SK-N-SH treated with all-trans-retinoic acid at 6 μM for 48 hours (cell line): ENCODE results near the gene ZC3H7B.

ENCODE experiments used
- ATAC-seq: fragments of 200-7000 bp; cut with Tn5 transposase; 3 replicates; pipeline ENCODE4 v1.9.1; 2020; ENCODE audit warnings: mild to moderate bottlenecking, moderate library complexity
- ARNTL ChIP-seq: fragments of 450-650 bp; formaldehyde crosslinking; IDR thresholded peaks from 2 replicates; pipeline ENCODE4 v1.5.0; 2020; ENCODE audit warnings: low read depth, mild to moderate bottlenecking, moderate library complexity, borderline replicate concordance
- BACH2 ChIP-seq: fragments of 250-450 bp; sonication (Bioruptor Pico); IDR thresholded peaks from 2 replicates; pipeline ENCODE4 v1.9.0; 2021; ENCODE audit warnings: mild to moderate bottlenecking, borderline replicate concordance
- CSRNP3 ChIP-seq: fragments of 250-450 bp; sonication (Bioruptor Pico); IDR thresholded peaks from 2 replicates; pipeline ENCODE4 v1.5.1; 2021; ENCODE audit warnings: mild to moderate bottlenecking, moderate library complexity
- GLIS3 ChIP-seq: fragments of 250-450 bp; sonication (Bioruptor Pico); IDR thresholded peaks from 2 replicates; pipeline ENCODE4 v1.5.0; 2020; ENCODE audit warnings: mild to moderate bottlenecking, moderate library complexity
- ISL1 ChIP-seq: fragments of 250-450 bp; sonication (Bioruptor Pico); IDR thresholded peaks from 2 replicates; pipeline ENCODE4 v2.1.2; 2022; ENCODE audit warnings: mild to moderate bottlenecking, moderate library complexity
- OSR1 ChIP-seq: fragments of 250-450 bp; sonication (Bioruptor Pico); IDR thresholded peaks from 2 replicates; pipeline ENCODE4 v1.8.0; 2022; ENCODE audit warnings: moderate library complexity, mild to moderate bottlenecking, inconsistent platforms
- POU6F1 ChIP-seq: fragments of 250-450 bp; sonication (Bioruptor Pico); IDR thresholded peaks from 2 replicates; pipeline ENCODE4 v1.8.0; 2021; ENCODE audit warnings: low read depth, mild to moderate bottlenecking, moderate library complexity, borderline replicate concordance
- PPARA ChIP-seq: fragments of 250-450 bp; sonication (Bioruptor Pico); IDR thresholded peaks from 2 replicates; pipeline ENCODE4 v1.5.0; 2020; ENCODE audit warnings: mild to moderate bottlenecking, borderline replicate concordance
- RARB ChIP-seq: fragments of 250-450 bp; sonication (Bioruptor Pico); IDR thresholded peaks from 2 replicates; pipeline ENCODE4 v1.8.0; 2021; ENCODE audit warnings: mild to moderate bottlenecking, moderate library complexity
- SNAI2 ChIP-seq: fragments of 250-450 bp; sonication (Bioruptor Pico); IDR thresholded peaks from 2 replicates; pipeline ENCODE4 v1.5.0; 2020; ENCODE audit warnings: mild to moderate bottlenecking, moderate library complexity
- TCF4 ChIP-seq: fragments of 250-450 bp; sonication (Bioruptor Pico); IDR thresholded peaks from 2 replicates; pipeline ENCODE4 v1.8.0; 2021; ENCODE audit warnings: mild to moderate bottlenecking, moderate library complexity, borderline replicate concordance
- TOX ChIP-seq: fragments of 250-450 bp; sonication (Bioruptor Pico); IDR thresholded peaks from 2 replicates; pipeline ENCODE4 v1.8.0; 2021; ENCODE audit warnings: mild to moderate bottlenecking, moderate library complexity, borderline replicate concordance
- ZC3H10 ChIP-seq: fragments of 250-450 bp; sonication (Bioruptor Pico); IDR thresholded peaks from 2 replicates; pipeline ENCODE4 v1.5.1; 2021; ENCODE audit warnings: mild to moderate bottlenecking, moderate library complexity
- ZFP3 ChIP-seq: fragments of 250-450 bp; sonication (Bioruptor Pico); IDR thresholded peaks from 2 replicates; pipeline ENCODE4 v1.5.0; 2020; ENCODE audit warnings: mild to moderate bottlenecking, moderate library complexity
- ZFP30 ChIP-seq: fragments of 450-650 bp; formaldehyde crosslinking; IDR thresholded peaks from 2 replicates; pipeline ENCODE4 v1.5.0; 2022; ENCODE audit warnings: mild to moderate bottlenecking, moderate library complexity
- ZNF565 ChIP-seq: fragments of 450-650 bp; formaldehyde crosslinking; conservative IDR thresholded peaks from 2 replicates; pipeline ENCODE4 v1.5.0; 2020; ENCODE audit warnings: low read depth, mild to moderate bottlenecking, moderate library complexity
- ZNF70 ChIP-seq: fragments of 450-650 bp; formaldehyde crosslinking; IDR thresholded peaks from 2 replicates; pipeline ENCODE4 v1.5.0; 2020; ENCODE audit warnings: mild to moderate bottlenecking, moderate library complexity
- ZNF8 ChIP-seq: fragments of 450-650 bp; formaldehyde crosslinking; IDR thresholded peaks from 2 replicates; pipeline ENCODE4 v1.5.0; 2020; ENCODE audit warnings: mild to moderate bottlenecking, moderate library complexity
- TF ChIP-seq, protein P1 (sequence below): fragments of 250-450 bp; sonication (Bioruptor Pico); IDR thresholded peaks from 2 replicates; pipeline ENCODE4 v1.5.1; 2020; ENCODE audit warnings: low read depth, mild to moderate bottlenecking, moderate library complexity
- TF ChIP-seq, protein P2 (sequence below): fragments of 250-450 bp; sonication (Bioruptor Pico); IDR thresholded peaks from 2 replicates; pipeline ENCODE4 v1.8.0; 2020; ENCODE audit warnings: mild to moderate bottlenecking, moderate library complexity, borderline replicate concordance
- TF ChIP-seq, protein P3 (sequence below): fragments of 250-450 bp; sonication (Bioruptor Pico); IDR thresholded peaks from 2 replicates; pipeline ENCODE4 v1.5.0; 2020; ENCODE audit warnings: mild to moderate bottlenecking, moderate library complexity

The ZC3H7B gene

DNA sequence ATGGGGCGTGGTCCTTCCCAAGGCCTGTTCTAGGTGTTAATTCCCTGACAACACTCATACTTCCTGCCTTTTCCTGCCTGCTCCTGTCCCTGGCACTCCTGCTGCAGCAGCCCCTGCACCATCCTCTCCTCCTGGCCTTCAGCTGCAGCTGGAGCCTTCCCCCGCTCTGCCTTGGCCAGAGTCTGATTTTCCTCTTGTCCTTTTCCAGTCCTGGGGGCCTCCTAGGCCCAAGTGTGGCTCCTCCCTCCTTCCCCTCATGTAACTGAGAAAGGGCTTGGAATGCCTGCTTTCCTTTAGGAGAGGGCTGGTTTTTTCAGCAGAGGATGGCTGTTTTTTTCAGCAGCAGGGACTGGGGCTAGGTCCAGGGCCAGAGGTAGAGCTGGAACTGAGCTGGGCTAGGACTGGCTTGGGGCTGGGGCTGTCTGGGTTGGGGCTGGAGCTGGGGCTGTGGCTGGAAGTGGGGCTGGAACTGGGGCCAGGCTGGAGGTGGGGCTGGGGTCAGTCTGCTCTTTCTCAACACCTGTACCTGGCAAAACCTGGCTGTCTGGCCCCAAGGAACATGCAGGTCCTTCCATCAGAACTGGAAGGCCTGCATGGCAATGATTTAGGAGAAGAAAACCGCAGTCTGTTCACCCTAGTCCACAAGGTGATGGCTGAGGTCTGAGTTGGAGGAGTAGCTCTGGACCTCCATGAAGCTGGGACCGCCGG lies 23.6 kb downstream of the ZC3H7B start (continued):
- TF ChIP-seq, protein P1, sequence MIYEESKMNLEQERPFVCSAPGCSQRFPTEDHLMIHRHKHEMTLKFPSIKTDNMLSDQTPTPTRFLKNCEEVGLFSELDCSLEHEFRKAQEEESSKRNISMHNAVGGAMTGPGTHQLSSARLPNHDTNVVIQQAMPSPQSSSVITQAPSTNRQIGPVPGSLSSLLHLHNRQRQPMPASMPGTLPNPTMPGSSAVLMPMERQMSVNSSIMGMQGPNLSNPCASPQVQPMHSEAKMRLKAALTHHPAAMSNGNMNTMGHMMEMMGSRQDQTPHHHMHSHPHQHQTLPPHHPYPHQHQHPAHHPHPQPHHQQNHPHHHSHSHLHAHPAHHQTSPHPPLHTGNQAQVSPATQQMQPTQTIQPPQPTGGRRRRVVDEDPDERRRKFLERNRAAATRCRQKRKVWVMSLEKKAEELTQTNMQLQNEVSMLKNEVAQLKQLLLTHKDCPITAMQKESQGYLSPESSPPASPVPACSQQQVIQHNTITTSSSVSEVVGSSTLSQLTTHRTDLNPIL = no peak

- TF ChIP-seq, protein P1 = no peak
- TF ChIP-seq ISL1 (CRISPR knock-in tag) = no peak
- TF ChIP-seq ZNF8 (CRISPR knock-in tag) = no peak
- no peak for TF ChIP-seq ZNF70 (CRISPR knock-in tag)
- TF ChIP-seq OSR1 (CRISPR knock-in tag) = no peak
- TF ChIP-seq GLIS3 (CRISPR knock-in tag) = no peak
- no peak for TF ChIP-seq TCF4 (CRISPR knock-in tag)
- ATAC-seq = no peak
Measured at GRCh38 chr22:41327124-41327523, 25.8 kb downstream of the ZC3H7B start.

- no peak for ATAC-seq
- TF ChIP-seq RARB = no peak
- TF ChIP-seq ZNF8 (CRISPR knock-in tag) = no peak
- TF ChIP-seq, protein P1 = no peak
- TF ChIP-seq ZFP30 = no peak
- TF ChIP-seq SNAI2 (CRISPR knock-in tag) = no peak
- TF ChIP-seq ARNTL = no peak
- no peak for TF ChIP-seq ZFP3 (CRISPR knock-in tag)
- no peak for TF ChIP-seq ZNF565 (CRISPR knock-in tag)
- no peak for TF ChIP-seq ISL1 (CRISPR knock-in tag)
- TF ChIP-seq POU6F1 = no peak
- TF ChIP-seq, protein P2, sequence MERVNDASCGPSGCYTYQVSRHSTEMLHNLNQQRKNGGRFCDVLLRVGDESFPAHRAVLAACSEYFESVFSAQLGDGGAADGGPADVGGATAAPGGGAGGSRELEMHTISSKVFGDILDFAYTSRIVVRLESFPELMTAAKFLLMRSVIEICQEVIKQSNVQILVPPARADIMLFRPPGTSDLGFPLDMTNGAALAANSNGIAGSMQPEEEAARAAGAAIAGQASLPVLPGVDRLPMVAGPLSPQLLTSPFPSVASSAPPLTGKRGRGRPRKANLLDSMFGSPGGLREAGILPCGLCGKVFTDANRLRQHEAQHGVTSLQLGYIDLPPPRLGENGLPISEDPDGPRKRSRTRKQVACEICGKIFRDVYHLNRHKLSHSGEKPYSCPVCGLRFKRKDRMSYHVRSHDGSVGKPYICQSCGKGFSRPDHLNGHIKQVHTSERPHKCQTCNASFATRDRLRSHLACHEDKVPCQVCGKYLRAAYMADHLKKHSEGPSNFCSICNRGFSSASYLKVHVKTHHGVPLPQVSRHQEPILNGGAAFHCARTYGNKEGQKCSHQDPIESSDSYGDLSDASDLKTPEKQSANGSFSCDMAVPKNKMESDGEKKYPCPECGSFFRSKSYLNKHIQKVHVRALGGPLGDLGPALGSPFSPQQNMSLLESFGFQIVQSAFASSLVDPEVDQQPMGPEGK (CRISPR knock-in tag) = no peak
- no peak for TF ChIP-seq OSR1 (CRISPR knock-in tag)
- TF ChIP-seq BACH2 (CRISPR knock-in tag) = no peak
- TF ChIP-seq, protein P3, sequence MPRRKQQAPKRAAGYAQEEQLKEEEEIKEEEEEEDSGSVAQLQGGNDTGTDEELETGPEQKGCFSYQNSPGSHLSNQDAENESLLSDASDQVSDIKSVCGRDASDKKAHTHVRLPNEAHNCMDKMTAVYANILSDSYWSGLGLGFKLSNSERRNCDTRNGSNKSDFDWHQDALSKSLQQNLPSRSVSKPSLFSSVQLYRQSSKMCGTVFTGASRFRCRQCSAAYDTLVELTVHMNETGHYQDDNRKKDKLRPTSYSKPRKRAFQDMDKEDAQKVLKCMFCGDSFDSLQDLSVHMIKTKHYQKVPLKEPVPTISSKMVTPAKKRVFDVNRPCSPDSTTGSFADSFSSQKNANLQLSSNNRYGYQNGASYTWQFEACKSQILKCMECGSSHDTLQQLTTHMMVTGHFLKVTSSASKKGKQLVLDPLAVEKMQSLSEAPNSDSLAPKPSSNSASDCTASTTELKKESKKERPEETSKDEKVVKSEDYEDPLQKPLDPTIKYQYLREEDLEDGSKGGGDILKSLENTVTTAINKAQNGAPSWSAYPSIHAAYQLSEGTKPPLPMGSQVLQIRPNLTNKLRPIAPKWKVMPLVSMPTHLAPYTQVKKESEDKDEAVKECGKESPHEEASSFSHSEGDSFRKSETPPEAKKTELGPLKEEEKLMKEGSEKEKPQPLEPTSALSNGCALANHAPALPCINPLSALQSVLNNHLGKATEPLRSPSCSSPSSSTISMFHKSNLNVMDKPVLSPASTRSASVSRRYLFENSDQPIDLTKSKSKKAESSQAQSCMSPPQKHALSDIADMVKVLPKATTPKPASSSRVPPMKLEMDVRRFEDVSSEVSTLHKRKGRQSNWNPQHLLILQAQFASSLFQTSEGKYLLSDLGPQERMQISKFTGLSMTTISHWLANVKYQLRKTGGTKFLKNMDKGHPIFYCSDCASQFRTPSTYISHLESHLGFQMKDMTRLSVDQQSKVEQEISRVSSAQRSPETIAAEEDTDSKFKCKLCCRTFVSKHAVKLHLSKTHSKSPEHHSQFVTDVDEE (CRISPR knock-in tag) = no peak
- no peak for TF ChIP-seq PPARA (CRISPR knock-in tag)
- TF ChIP-seq ZC3H10 (CRISPR knock-in tag) = no peak
- TF ChIP-seq TCF4 (CRISPR knock-in tag) = no peak
- TF ChIP-seq CSRNP3 = no peak
- no peak for TF ChIP-seq TOX (CRISPR knock-in tag)
- TF ChIP-seq, all 23 proteins: peak for 0
Measured at GRCh38 chr22:41330169-41330568, 28.8 kb downstream of the ZC3H7B start.
